ENCODE results near the gene FGR.

FGR gene

DNA sequence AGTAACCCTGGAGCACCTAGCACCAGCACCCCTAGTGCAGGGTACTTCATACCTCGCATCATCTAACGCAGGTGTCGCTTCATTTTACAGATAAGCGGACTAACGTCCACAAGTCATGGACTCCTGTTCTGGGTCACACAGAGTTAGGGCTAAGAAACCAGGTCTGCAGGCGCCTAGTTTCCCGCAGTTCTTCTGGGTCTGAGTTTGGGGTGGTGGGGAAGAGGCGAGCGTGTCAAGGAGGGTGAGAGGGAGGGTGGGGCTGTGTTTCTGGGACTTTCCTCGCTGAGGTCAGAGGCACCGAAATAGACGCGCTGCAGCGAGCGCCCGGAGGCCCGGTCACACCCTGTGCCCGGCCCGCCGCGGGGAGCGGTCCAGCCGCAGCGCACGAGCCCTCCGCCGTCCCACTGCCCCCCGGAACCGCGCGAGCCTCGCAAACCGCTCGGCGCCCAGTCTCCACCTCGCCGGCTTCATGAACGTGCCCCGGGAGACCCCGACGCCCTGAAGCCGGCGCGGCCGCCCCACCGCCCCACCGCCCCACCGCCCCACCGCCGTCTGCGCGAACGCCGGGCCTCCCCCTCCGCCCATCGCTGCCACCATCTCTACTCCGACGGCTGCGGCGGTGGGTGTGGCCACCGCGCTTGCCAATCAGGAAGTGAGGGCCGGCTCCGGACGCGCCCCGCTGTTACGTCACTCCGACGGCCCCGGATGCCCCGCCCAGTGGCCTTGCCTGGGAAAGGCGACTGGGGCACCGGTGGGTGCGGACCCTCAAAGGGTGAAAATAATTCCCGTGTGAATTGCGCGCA, 24.7 kb upstream of the FGR start:
- H3K4me3 ChIP-seq (ENCODE audit: low read length), result peak overlapping the region; percentile 21
- DNase-seq (ENCODE audit: low read depth), result peak; percentile 86
- TF ChIP-seq, protein P1, sequence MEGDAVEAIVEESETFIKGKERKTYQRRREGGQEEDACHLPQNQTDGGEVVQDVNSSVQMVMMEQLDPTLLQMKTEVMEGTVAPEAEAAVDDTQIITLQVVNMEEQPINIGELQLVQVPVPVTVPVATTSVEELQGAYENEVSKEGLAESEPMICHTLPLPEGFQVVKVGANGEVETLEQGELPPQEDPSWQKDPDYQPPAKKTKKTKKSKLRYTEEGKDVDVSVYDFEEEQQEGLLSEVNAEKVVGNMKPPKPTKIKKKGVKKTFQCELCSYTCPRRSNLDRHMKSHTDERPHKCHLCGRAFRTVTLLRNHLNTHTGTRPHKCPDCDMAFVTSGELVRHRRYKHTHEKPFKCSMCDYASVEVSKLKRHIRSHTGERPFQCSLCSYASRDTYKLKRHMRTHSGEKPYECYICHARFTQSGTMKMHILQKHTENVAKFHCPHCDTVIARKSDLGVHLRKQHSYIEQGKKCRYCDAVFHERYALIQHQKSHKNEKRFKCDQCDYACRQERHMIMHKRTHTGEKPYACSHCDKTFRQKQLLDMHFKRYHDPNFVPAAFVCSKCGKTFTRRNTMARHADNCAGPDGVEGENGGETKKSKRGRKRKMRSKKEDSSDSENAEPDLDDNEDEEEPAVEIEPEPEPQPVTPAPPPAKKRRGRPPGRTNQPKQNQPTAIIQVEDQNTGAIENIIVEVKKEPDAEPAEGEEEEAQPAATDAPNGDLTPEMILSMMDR (IDR thresholded peaks at IDR 0.05; ENCODE audit: insufficient read depth, low read depth, low read length, missing control alignments), result no peak

DNA sequence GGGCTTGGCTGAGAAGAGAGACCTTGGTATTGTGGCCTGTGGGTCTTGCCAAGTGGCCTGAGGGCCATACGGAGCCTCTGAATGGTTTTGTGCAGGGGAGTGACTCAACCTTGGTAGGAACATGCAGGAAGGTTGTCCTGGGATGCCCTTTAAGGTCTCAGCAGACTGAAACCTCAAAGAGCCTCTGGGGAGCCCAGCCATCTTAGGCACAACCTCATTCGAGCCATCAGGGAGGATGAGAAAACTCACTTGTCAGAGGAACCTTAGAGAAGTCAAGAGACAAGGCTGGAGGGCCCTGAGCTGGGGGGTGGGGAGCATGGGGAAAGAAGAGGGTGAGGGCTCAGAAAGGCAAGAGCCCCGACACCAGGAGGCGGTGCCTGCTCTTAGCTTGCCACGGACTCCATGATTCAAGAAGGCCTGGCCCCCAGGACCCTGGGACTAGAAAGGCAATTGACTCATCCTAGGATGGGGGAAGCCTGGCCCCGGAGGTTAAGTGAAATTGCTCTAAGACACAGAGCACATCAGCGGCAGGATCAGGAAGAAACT, 24.0 kb upstream of the FGR start:
- TF ChIP-seq, protein P1 (IDR thresholded peaks at IDR 0.05; ENCODE audit: insufficient read depth, low read depth, low read length, missing control alignments), result no peak
- DNase-seq (ENCODE audit: low read depth), result peak; percentile 89

DNA sequence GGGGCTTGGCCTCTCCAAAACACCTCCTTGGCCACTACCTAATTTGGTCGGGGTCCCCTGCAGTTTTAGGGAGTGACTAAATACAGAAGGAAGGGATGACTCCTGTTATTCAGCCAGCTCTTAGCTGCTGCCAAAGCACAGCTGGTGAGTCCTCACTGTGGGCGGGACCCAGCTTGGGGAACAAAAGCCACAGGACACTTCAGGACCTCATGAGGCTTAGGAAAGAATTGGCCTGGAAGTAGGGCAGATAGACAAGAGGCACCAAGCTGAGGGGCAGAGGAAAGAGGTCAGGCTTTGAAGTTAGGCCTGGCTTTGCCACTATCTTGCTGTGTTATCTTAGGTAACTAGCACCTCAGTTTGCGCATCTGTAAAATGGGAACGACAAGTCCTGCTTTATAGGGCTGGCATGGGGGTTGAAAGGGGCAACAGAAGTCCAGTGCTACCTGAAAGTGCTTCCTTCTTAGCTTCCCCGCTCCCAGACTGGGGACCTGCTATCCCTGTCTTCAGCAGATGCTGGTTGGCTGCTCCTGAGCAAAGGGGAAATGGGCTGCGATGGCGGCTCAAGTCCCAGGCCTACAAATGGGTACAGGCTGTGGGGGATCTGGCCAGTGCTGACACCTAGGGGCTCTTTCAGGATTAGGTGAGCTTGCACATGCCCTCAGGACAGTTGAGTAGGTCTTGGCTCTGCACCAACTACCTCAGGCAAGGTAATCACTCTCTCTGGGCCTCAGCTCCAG, 21.3 kb upstream of the FGR start:
- TF ChIP-seq, protein P1 (IDR thresholded peaks at IDR 0.05; ENCODE audit: insufficient read depth, low read depth, low read length, missing control alignments), result no peak
- H3K4me3 ChIP-seq (ENCODE audit: low read length), result no peak overlapping the region
- DNase-seq (ENCODE audit: low read depth), result peak; percentile 75

More for the DNA sequence above, 24.0 kb upstream of the FGR start:
- no peak overlapping the region for H3K4me3 ChIP-seq (ENCODE audit: low read length)

DNA sequence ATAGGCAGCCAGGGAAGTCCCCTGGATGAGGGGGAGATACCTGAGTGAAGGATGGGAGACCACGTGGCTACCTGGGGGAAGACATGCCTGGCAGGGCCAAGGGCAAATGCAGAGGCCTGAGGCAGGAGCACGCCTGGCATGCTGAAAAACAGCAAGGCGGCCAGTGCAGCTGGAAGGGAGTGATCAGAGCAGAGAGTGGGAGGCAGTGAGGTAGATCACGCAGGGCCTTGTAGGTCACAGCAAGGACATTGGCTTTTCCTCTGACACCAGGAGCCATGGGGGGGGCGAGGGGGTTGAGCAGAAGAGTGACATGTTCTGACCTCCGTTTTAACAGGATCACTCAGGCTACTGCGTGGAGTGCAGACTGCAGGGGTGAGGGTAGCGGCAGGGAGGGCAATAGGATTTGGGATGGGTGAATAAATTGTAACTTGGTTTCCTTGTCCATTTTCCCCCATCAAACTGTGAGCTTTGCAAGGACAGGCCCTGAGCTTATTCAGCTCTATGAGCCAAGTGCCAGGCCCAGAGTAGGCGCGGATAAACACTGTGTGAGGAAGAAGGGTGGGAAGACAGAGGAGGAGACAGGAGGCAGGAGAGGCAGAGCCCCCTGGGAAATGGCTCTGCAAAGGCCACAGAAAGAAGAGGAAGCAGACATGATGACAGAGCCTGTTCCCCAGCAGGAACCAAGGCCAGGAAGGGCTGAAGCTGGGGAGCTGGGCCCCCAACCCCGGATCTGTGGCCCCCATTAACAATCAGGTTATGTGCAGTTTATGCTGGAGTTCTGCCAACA, 20.4 kb upstream of the FGR start:
- no peak overlapping the region for H3K4me3 ChIP-seq (ENCODE audit: low read length)
- TF ChIP-seq, protein P1 (IDR thresholded peaks at IDR 0.05; ENCODE audit: insufficient read depth, low read depth, low read length, missing control alignments), result no peak
- DNase-seq (ENCODE audit: low read depth), result no peak

DNA sequence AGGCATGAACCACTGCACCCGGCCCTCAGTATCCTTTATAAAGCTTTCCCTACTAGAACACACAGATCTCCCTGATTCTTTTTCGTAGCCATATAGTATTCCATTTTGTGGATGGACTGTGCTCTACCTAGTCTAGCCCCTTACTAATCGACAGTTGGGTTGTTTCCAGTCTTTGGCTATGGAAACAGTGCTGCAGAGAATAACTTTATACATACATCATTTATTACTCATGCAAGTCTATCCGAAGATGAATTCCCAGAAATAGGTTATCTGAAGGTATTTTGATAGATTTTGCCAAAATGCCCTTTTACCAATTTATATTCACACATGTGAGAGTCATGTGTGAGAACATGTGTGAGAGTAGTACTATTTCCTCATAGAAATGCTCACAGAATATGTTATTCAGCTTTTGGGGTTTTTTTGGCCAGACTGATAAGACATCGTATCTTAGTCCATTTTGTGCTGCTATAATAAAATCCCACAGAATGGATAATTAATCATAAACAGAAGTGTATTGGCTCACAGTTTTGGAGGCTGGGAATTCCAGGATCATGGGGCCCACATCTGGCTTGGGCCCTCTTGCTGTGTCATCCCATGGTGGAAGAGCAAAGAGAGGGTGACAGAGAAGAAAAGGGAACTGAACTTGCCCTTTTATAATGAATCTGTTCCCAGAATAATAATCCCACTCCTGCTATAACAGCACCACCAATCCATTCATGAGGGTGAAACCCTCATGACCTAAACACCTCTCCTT, 17.3 kb upstream of the FGR start:
- H3K4me3 ChIP-seq (ENCODE audit: low read length), result no peak overlapping the region
- DNase-seq (ENCODE audit: low read depth), result no peak
- TF ChIP-seq, protein P1 (IDR thresholded peaks at IDR 0.05; ENCODE audit: insufficient read depth, low read depth, low read length, missing control alignments), result no peak

Measured in epithelial cell of esophagus (primary cell).